Motor neuron (in vitro differentiated cells): ENCODE results near the gene TYR. TPM values are rescaled to one million over a fixed set of nuclear protein-coding genes. Genes with fewer than 3 reads are reported as not detected.
"Not testable (repeated sequence)": the region's sequence is repeated elsewhere in the genome, so short reads cannot be mapped to it uniquely, and the experiment has no call there.

ENCODE experiments used
- ATAC-seq, 8 experiments: fragments of 200-7000 bp; cut with Tn5 transposase; replicated peaks in 6 of 8; 2 replicates each; pipeline ENCODE4 v1.8.0; 2021; ENCODE audit warnings: mild to moderate bottlenecking in 8 of 8, moderate library complexity in 8 of 8
- H3K27ac ChIP-seq, 2 donors: fragments of 250-450 bp; sonication (Bioruptor Pico); 2 replicates each; pipeline ENCODE4 v1.9.0; 2021; ENCODE audit warnings: antibody characterized with exemption in 2 of 2, mild to moderate bottlenecking in 2 of 2, moderate library complexity in 1 of 2
- H3K4me1 ChIP-seq, 2 donors: fragments of 250-450 bp; sonication (Bioruptor Pico); replicated peaks in 1 of 2; 2 replicates each; pipeline ENCODE4 v1.6.1; 2021; ENCODE audit warnings: antibody characterized with exemption in 2 of 2, mild to moderate bottlenecking in 2 of 2, moderate library complexity in 1 of 2
- H3K4me3 ChIP-seq, 5 donors: fragments of 250-450 bp; sonication (Bioruptor Pico); 2 replicates each; pipeline ENCODE4 v1.9.0; 2021; ENCODE audit warnings: antibody characterized with exemption in 5 of 5, mild to moderate bottlenecking in 5 of 5, moderate library complexity in 4 of 5
- WGBS, 10 experiments: fragments of 450-650 bp; shearing (Covaris generic); methylation state at CpG; one replicate each; pipeline ENCODE4 v1.0.0; 2022; 5-methylcytosine and 5-hydroxymethylcytosine counted together
- in situ Hi-C, 9 experiments: fragments of 400-800 bp; cut with MboI; loops; one replicate each; pipeline ENCODE4 v1.15.0; 2021; ENCODE audit warnings: low sequenced_read_pairs in 9 of 9, low pct_unique_long_range_greater_than_20kb in 2 of 9; ENCODE audit not compliant: unreplicated experiment in 9 of 9
- total RNA-seq, 8 experiments: library from RNA; unstranded; fragments of 300-600 nt; gene quantifications; 2 replicates each; pipeline versions ENCODE4 v1.2.3 to v1.2.4, GENCODE V29; 2022

Gene TYR
- total RNA-seq, 8 experiments from 2014 or later: 0.09 to 0.19 TPM; not detected in 6

GRCh38 chr11:89333704-89334103 is 156.0 kb downstream of the TYR start:
- peak in 2 of 8 experiments; percentile 38 to 40 for ATAC-seq
- WGBS, 10 experiments: 0 to 100% (median 80%) methylated on average over 1 of the region's 1 CpG; no CpG with 5 or more reads in 3 of the 10 experiments
- H3K4me3 ChIP-seq, H3K27ac ChIP-seq, H3K4me1 ChIP-seq: not testable (repeated sequence)
- in situ Hi-C loops: loop anchor here in 1 of 9 experiments (25.0 kb wide), 1 partner anchor 279 kb away; no protein-coding TSS in a partner anchor

GRCh38 chr11:89337100-89337650 is 159.5 kb downstream of the TYR start:
- ATAC-seq, H3K4me3 ChIP-seq, H3K4me1 ChIP-seq, H3K27ac ChIP-seq: not testable (repeated sequence)
- 78 to 100% (median 100%) methylated on average over 1 to 4 of the region's 4 CpGs; no CpG with 5 or more reads in 1 of the 10 experiments for WGBS, 10 experiments
- in situ Hi-C loops: loop anchor here in 1 of 9 experiments (25.0 kb wide), 1 partner anchor 275 kb away; no protein-coding TSS in a partner anchor

GRCh38 chr11:89338073-89338472 is 160.4 kb downstream of the TYR start:
- H3K27ac ChIP-seq, H3K4me3 ChIP-seq, ATAC-seq, H3K4me1 ChIP-seq: not testable (repeated sequence)
- WGBS, 10 experiments: 4 to 100% (median 78%) methylated on average over 1 to 2 of the region's 2 CpGs; no CpG with 5 or more reads in 1 of the 10 experiments
- in situ Hi-C loops: loop anchor here in 1 of 9 experiments (25.0 kb wide), 1 partner anchor 274 kb away; no protein-coding TSS in a partner anchor

GRCh38 chr11:89340450-89340849 is 162.8 kb downstream of the TYR start:
- ATAC-seq: peak in 1 of 8 experiments; percentile 18
- not testable (repeated sequence) for H3K4me3 ChIP-seq, H3K27ac ChIP-seq, H3K4me1 ChIP-seq
- in situ Hi-C loops: loop anchor here in 1 of 9 experiments (25.0 kb wide), 1 partner anchor 272 kb away; no protein-coding TSS in a partner anchor

DNA sequence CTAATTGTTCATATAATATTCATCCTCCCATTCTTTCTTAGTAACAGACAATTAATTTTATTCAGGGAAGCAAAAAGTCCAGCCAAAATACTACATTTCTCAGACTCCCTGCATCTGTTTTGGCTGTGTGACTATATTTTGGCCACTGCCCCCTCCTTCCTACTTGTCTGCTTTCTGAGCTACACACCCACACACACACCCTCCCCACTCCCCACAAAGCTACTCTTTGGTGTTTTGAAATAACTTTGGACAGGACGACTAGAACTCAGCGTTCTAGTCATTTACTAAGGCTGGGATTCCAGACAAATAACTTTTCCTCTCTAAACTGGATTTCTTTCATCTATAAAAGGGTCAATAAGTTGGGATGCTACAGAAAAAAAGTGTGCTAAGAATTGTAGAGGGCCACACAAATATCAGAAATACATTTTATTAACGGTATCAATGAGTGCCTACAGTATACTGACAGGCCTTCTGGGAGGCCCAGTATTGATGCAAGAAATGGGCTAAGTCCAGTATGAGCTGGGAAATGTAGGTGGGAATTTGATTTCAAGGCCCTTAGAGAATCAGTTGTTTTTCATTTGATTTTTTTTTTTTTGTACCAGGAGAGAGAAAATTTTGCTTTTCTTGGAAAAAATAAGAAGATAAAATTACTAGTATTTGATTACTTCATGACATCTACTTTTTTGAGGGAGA is 165.4 kb downstream of the TYR start:
- in situ Hi-C loops: loop anchor here in 1 of 9 experiments (25.0 kb wide), 1 partner anchor 269 kb away; no protein-coding TSS in a partner anchor
- peak in 2 of 8 experiments; percentile 41 to 78 for ATAC-seq
- H3K4me1 ChIP-seq: peaks cover 0 to 14% of the 10 kb centered on the region in 2 donors
- not testable (repeated sequence) for H3K4me3 ChIP-seq, H3K27ac ChIP-seq
- WGBS, 10 experiments: 8 to 100% (median 54%) methylated on average over 1 to 3 of the region's 3 CpGs; no CpG with 5 or more reads in 1 of the 10 experiments

Other genes starting within 250 kb of the TYR start
- 10 to 100 TPM in 1 of 8 experiments, 1 to 10 TPM in 3, under 1 TPM in 2, not detected in 2; 0.05 to 12.6 (median 4.0) TPM for gene GRM5, start 111.9 kb upstream of the TYR start, total RNA-seq